SKM-1 (cell line): ENCODE data around the gene OLIG2.

Source experiments
- DNase-seq: peaks from one replicate; lab custom pipeline; 2025; ENCODE audit not compliant: unreplicated experiment; lab: John Stamatoyannopoulos, UW

Gene OLIG2

DNA sequence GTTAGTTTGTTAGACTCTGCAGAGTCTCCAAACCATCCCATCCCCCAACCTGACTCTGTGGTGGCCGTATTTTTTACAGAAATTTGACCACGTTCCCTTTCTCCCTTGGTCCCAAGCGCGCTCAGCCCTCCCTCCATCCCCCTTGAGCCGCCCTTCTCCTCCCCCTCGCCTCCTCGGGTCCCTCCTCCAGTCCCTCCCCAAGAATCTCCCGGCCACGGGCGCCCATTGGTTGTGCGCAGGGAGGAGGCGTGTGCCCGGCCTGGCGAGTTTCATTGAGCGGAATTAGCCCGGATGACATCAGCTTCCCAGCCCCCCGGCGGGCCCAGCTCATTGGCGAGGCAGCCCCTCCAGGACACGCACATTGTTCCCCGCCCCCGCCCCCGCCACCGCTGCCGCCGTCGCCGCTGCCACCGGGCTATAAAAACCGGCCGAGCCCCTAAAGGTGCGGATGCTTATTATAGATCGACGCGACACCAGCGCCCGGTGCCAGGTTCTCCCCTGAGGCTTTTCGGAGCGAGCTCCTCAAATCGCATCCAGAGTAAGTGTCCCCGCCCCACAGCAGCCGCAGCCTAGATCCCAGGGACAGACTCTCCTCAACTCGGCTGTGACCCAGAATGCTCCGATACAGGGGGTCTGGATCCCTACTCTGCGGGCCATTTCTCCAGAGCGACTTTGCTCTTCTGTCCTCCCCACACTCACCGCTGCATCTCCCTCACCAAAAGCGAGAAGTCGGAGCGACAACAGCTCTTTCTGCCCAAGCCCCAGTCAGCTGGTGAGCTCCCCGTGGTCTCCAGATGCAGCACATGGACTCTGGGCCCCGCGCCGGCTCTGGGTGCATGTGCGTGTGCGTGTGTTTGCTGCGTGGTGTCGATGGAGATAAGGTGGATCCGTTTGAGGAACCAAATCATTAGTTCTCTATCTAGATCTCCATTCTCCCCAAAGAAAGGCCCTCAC is at the start of gene OLIG2:
Gene OLIG2, plus strand, starts transcription at position 447 of the 954 bp plus-strand sequence. CDS start 928 bp downstream, outside the sequence.
- DNase-seq, result no peak

DNA sequence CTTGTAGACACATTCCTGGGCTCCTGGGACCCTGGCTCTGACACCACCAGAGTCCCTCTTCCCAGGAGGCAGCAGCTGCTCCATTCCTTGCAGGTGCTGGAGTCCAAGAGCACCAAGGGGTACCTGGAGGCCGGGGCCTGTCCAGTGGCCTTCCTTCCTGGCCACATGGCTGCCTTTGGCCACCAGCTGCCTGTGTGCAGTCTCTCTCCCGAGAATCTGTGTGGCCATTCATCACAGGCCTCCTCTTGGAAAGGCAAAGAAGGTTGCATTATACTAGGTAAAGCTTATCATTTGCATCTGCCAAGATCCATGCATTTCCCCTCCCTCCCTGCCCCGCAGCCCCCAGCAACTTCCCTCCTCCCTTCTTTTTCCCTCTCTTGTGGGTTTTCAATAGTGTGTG is 48.9 kb upstream of the OLIG2 start:
- no peak for DNase-seq

DNA sequence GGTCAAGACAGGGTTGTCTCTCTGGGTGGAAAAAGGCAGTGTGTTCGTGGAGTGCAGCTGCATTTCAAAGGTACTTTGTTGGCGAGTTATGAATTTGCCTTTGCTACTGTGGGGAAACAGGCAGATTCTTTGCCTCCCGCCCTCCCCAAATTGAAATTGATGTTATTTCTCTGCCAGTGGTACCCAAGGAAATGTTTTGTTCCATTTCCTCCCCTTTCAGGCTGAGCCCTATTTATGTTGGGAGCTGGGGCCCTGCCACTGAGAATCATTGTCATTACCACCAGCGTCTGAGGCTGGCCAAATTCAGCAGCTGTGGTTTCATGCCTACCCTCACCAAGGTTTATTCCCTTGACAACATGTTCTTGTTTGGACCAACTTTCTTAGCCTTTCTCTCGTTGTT is 48.5 kb upstream of the OLIG2 start:
- no peak for DNase-seq

DNA sequence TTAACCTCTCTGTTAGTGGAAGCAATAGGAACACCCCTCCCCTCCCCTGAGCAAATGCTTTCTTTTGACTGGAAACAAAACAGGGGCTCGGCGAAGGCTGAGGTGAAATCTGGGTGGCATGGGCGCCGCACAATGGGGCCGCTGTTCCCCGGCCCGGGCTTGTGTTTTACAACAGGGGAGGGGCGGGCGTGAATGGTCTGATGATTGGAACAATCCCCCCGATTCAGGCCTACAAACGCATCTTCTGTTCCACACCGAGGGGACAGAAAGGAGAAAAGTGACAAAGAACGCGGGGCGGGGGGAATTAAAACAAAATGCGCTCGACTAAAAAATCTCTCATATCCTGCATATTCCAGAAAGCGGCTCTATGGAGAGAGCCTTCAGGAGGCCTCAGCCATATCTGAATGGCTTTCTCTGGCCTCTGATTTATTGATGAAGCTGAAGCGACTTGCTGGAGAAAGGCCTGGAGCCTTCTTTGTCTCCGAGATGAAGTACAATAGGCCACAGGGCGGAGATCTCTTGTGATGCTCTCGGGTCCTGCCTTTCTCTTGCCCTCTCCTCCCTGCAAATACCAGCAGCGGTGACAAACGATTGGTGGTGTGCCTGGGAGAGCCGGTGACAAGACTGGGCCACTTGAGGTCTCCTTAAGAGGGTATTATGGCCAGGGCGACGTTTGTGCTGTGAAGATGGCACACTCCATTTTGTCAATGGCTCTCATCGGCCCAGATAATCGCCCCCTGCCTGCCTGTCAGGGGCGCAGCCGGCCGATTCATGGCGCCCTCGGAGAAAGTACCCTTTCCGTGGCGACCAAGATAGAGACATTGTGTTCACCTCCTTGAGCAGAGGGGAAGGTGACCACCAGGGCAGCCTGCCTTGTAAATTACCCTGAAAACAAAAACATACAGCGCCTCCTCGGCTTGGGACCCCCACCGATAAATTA is 47.1 kb upstream of the OLIG2 start:
- DNase-seq, result no peak

DNA sequence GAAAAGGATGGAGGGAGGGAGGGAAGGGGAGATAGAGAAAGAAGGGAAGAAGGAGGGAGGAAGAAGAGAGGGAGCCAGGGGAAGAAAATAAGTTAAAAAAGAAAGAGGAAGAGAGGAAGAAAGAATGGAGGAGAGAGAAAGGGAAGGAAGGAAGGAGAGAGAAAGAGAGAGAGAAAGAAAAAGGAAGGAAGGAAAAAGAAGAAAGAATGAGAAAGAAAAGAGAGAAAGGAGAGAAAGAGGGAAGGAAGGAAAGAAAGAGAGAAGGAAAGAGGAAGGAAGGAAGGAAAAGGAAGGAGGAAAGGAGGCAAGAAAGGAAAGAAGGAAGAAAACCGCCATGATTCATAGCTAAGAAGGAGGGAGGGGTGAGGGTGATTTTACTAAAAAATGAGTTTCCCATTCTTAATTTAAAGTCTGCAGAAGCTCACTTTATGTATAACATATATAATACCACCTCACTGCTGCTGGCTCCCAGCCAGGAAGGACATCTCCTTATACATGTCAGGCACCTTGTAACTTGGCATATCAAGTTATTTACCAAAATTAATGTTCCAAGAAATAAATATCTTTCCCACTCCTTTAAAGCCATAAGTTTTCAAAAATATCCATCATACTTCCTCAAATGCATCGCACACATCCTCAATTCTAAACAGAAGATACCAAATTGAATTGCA is 46.0 kb upstream of the OLIG2 start:
- DNase-seq, result no peak

DNA sequence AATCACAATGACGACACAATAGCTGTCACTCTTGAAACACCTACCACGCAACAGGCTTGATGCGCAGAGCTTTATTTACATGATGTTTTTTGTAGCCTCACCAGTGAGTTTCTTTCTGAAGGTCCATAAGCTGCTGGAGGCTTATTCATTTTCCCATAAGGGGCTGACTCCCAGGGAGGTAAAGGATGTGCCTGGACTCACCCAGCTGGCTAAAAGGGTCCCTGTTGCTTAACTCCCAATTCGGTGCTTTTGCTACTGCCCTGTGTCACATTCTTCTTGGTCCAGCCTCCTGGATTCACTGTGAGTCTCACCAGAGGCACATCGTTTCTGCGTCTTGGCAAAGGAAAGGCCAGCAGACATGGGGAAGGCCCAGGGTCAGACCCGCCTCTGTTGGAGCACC is 44.6 kb upstream of the OLIG2 start:
- no peak for DNase-seq

DNA sequence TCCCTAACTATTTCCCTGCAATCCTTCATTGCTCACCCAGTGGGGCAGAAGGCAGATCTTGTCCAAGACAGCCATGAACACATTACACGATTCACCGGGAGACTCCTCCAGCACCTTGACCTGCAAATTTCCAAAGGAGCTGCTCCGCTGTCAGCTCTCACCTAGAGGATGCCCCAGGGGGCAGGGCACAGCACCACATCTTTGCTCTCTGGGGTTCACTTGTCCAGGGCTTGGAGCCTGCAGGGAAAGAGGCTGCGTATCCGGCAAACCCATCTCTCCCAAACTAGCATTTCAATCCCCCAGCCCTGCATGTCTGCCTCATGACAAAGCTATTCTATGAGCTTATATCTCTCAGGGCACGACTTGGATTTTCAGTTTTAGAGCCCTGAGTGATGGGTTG is 35.1 kb upstream of the OLIG2 start:
- DNase-seq, result no peak

DNA sequence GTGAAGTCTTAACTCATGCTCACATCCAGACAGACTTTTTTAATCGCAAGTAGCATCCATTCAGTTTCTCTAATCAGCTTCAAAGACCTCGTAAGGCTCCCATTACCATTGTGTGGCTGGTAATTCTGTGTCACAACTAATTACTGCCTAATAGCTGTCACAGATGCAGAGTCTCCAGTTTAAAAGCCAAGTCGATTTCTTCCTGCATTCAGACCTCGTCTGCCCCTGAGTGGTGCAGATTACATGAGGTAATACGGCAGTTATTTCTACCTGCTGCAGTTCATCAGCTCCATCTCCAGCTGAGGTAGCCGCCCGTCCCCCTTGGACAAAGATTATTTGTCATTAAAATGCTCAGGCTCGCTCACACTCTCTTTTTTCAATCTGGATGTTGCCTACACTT is 34.4 kb upstream of the OLIG2 start:
- DNase-seq, result no peak

DNA sequence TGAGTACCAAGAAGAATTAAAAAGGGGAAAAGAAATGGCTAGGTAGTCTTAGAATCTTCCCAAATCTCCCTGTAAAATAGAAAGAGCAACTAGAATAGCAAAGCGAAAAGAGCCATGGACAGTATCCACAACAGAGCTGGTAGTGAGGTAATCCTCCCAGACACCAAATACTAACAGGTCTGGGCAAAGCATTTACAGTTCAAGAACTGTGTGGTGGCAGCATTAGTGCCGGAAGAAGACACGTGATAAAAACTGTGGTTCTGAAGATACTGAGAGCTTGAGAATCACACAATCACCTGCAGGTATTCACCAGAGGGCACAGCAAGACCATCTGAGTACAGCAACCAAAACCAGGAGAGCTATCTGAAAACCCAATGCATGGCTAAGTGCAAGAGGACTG is 31.8 kb upstream of the OLIG2 start:
- no peak for DNase-seq

DNA sequence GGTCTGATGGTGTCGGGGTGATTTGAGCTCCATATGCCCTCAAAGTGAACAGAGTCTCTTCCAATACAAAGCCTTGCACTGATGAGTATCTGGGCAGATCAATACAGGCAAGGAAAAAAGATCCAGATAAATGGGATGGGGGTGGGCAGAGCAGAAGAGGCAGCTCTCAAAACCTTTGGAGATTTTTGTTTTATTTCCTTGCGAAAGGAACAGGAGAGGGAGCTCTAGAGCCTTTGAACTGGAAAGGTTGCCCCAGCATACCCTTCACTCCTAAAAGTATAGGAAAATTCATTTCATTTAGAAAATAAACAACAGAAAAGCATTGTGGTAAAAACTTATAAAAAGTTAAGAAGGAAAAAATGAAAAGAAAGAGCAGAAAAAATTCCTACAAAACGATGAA is 31.4 kb upstream of the OLIG2 start:
- peak; percentile 8 for DNase-seq

DNA sequence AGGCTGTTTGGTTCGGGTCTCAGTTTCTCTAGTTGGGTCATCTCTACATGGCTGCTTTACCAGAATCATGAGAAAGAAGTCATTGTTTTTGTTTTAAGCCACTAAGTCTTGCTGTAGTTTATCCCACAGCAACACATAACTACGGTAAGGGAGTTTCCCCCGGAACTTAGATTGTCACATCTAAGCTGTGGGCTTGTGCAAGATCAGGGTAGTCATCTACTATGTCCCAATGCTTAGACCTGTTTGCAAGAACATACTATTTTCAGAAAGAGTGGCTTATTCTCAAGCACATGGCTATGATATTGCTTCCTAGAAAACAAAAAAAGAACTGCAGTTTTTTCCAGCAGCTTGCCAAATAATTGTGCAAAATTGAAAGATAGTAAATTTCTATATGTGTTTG is 18.0 kb upstream of the OLIG2 start:
- DNase-seq, result peak; percentile 91

DNA sequence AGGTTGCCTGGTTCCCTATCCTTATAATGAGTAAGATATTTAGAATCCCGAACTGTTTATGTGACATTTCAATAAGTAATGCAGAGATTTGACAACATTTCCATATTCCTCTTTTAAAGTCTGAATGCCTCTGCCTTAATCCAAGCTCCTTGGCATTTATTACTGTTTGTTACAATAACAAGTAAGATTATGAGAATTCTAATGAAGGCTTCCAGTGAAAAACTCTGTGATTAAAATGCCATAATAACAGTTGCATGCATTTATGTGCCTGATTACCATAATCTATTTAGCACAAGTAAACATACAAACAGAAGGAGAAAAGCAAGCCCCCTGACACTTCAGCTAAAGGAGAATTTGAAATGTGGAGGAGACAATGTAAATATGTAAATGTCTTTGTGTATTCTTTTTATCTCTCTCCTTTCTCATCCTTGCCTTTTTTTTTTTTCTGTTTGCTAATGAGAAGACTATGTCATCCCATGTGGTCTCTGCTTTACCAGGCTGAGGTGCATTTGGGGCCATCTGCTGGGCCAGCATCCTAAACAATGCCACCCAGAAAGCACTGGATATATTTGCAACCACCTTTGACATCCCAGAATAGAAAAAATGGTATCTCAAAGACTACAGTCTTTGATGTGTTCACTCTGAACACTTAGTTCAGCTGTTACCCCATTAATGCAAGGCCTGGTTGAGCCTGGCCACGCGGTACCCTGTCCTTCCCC is 17.2 kb upstream of the OLIG2 start:
- no peak for DNase-seq

DNA sequence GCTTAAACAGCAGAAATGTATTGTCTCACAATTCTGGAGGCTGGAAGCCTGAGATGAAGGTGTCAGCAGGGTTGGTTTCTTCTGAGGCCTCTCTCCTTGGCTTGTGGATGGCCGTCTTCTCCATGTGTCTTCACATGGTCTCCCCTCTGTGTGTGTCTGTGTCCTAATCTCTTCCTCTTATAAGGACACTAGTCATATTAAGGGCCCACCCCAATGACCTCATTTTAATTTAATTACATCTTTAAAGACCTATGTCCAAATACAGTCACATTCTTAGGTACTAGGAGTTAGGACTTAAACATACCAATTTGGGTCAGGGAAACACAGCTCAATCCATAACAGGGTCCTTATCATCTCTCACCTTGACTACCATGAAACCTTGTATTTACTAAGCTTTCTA is 14.8 kb upstream of the OLIG2 start:
- no peak for DNase-seq

DNA sequence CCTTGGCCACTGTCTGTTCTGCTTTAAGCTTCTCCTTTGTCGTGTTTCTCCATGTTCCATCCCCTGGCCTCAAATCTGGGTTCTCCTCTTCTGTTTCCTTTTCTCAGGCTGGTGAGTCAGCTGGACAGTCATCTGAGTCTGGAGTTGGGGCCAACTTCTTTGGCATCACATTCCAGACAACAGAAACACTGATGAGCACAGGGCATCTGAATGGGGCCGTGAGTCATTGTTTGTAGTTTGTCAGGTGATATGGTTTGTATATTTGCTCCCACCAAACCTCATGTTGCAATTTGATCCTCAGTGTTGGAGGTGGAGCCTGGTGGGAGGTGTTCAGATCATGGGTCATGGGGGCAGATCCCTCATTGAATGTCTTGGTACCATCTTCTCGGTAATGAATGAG is 14.3 kb upstream of the OLIG2 start:
- DNase-seq, result no peak

DNA sequence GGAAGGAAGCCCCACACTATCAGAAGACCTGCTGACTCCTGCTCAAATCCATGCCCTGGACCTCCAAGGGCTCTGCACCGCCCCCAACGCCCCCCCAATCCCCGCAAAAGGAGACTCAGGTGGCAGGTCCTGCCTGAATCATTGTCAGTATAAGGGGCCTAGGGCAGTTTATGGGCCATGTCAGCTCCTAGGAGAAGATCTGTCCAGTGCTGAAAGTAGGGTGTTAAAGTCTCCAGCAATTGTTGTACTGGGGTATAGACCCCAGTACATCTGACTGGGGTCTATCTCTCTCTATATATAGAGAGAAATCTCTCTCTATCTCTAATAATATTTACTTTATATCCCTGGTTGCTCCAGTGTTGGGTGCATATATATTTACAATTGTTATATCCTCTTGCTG is 12.1 kb upstream of the OLIG2 start:
- no peak for DNase-seq

DNA sequence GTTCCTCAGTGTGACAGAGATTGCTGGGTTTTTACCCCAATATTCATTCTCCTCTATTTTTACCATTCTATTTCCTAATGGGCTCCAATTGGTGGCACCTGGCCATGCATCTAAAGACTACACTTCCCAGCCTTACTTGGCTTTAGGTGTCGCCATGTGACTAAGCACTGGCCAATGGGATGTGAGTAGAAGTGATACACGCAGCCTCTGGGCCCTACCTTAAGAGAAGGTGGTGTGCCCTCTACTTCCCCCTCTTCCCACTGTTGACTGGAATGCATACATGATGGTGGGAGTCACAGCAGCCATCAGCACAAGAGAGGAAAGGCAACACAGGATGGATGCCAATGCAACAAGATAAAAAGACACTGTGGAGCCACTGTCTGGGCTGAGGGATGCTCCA is 11.4 kb upstream of the OLIG2 start:
- DNase-seq, result no peak

DNA sequence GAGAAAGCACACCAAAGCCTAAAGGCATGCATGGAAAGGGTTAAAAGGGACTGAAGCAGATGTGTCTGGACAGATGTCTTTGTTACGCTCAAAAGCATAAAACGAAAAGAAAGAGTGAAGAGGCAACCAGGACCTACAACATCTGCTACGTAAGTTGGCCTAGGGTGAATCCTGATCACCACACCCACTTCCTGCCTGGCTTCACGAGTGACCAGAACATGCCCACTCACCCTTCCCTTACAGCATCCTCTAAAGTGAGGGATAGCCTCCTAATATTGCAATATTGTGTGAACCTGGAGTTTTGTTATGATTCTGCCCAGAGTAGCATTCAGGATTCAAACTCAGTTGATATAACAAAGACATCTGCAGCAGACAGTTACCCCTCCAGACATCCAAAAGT is 10.6 kb upstream of the OLIG2 start:
- no peak for DNase-seq

DNA sequence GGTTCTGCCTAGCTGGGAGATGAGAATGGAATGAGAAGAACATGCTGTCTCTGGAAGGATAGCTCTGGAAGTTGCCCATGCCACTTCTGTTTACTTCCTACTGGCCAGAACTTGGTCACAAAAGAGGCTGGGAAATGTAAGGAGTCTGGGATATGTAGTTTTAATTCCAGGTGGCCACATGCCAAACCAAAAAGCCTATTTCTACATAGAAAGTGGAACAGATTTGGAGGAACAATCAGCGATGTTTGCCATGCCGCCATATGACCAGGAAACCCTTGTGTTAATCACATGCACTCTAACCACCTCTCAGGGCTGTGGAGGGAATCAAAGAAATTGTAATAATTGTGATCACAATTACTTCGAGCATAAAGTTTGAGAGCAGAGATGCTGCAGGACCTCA is 10.0 kb upstream of the OLIG2 start:
- DNase-seq, result no peak

DNA sequence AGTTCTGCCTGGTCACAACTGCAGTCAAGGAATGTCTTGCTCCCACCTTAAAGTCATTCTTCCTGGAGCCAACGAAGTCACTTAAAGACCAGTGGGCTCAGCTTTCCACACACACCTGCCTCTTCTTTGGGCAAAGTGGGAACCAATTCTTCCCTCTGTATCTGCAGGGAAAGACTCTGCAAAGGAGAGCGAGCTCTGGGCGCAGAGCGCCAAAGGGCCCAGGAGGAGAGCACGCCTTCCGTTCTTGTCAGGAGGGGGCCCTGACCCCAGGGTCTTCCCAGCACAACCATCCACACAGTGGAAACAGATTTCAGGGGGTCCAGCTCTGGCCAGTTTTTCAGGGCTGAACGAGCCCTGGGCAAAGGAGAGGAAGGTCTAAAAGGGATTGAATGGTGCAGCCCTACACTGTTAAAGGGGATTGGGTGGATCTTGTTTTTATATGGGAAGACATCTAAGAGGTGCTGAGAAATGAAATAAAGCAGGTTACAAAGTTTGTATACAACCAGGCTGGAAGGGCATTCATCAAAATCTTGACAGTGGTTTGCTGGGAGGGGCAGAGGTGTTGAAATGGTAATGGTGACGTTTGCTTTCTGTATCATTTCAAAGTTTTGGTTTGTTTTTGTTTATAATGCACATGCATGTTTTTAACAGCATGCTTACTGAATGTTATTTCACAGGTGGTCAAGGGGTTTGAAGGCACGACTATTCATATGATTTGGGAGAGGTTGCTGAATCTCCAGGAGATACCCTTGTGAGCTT is 6.8 kb upstream of the OLIG2 start:
- no peak for DNase-seq

DNA sequence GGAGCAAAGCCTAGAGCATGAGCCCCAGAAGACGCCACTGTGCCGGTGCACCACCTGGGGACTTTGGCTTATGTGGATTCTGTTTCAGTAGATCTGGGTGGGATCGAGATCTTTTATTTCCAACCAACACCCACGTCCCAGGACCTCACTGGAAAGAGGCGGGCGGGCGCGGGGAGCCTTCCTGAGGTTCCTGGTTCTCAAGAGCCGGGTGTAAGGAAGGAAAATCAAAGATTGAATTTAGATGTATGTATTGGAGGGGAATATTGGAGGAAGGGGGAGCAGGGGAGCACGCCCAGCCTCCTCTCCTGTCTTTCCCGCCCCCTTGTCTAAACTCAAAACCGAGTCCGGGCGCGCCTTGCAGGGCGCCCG is 6.2 kb upstream of the OLIG2 start:
- no peak for DNase-seq
